Gastroesophageal sphincter (tissue), 3 donors: Measurements from ENCODE around the gene KHDRBS2.

ENCODE experiments used
- EP300 ChIP-seq: sonication (generic); formaldehyde crosslinking; IDR thresholded peaks from one replicate; pipeline ENCODE4 v1.6.1; 2017; ENCODE audit warnings: antibody characterized with exemption, mild to moderate bottlenecking
- POLR2A ChIP-seq, 2 donors: fragments of 450-650 bp; IDR thresholded peaks; one replicate each; pipeline ENCODE4 v1.6.1; 2017; ENCODE audit warnings: antibody characterized with exemption in 2 of 2, mild to moderate bottlenecking in 2 of 2, moderate library complexity in 1 of 2
- TF ChIP-seq, protein P1 (sequence below), 4 experiments: fragments of 200-600 bp in 2 of 4; fragments of 450-650 bp in 2 of 4; sonication (generic) in 1 of 4; IDR thresholded peaks; one replicate each; pipeline ENCODE4 v1.5.1; 2017 to 2019; ENCODE audit warnings: antibody characterized with exemption in 4 of 4, mild to moderate bottlenecking in 2 of 4, moderate library complexity in 2 of 4

DNA sequence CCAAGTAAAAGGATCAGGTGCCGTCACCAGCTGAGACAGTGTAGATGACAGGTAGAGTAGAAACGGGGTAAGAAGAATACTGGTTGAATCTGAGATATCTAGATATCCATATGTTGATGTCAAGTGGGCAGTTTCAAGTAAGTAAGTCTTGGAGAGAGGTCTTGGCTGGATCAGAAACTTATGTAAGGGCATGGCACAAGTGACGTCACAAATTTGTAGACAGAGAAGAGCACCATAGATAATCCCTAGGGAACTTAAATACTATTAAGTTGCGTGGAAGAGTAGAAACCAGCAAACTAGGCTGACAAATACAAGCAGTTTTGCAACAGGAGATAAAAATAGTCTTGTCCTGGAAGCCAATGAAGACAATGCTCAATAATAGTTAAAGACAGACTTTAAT is 123.2 kb downstream of the KHDRBS2 start:
- TF ChIP-seq, protein P1, sequence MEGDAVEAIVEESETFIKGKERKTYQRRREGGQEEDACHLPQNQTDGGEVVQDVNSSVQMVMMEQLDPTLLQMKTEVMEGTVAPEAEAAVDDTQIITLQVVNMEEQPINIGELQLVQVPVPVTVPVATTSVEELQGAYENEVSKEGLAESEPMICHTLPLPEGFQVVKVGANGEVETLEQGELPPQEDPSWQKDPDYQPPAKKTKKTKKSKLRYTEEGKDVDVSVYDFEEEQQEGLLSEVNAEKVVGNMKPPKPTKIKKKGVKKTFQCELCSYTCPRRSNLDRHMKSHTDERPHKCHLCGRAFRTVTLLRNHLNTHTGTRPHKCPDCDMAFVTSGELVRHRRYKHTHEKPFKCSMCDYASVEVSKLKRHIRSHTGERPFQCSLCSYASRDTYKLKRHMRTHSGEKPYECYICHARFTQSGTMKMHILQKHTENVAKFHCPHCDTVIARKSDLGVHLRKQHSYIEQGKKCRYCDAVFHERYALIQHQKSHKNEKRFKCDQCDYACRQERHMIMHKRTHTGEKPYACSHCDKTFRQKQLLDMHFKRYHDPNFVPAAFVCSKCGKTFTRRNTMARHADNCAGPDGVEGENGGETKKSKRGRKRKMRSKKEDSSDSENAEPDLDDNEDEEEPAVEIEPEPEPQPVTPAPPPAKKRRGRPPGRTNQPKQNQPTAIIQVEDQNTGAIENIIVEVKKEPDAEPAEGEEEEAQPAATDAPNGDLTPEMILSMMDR (IDR thresholded peaks at IDR 0.05) = no peak
- no peak for TF ChIP-seq EP300
- no peak for TF ChIP-seq POLR2A (IDR thresholded peaks at IDR 0.05)
